Parathyroid adenoma (tissue), 2 donors: Measurements from ENCODE around the gene ACAD8.

Experiments
- H2AFZ ChIP-seq: fragments of 300-600 bp; sonication (generic); one replicate; pipeline ENCODE4 v1.7.0; 2017; ENCODE audit warnings: antibody characterized with exemption, mild to moderate bottlenecking
- H3K27ac ChIP-seq: fragments of 300-600 bp; sonication (generic); one replicate; pipeline ENCODE4 v1.7.0; 2017
- H3K27me3 ChIP-seq: fragments of 300-600 bp; sonication (generic); one replicate; pipeline ENCODE4 v1.7.0; 2017; ENCODE audit warnings: low read length; ENCODE audit not compliant: control insufficient read depth, insufficient read depth
- H3K36me3 ChIP-seq: fragments of 300-600 bp; sonication (generic); one replicate; pipeline ENCODE4 v1.7.0; 2017; ENCODE audit warnings: low read length; ENCODE audit not compliant: control insufficient read depth, insufficient read depth
- H3K4me1 ChIP-seq: fragments of 300-600 bp; sonication (generic); one replicate; pipeline ENCODE4 v1.7.0; 2017; ENCODE audit warnings: control low read depth
- H3K4me2 ChIP-seq: fragments of 300-600 bp; sonication (generic); one replicate; pipeline ENCODE4 v1.7.0; 2017; ENCODE audit warnings: low read length
- H3K4me3 ChIP-seq: fragments of 300-600 bp; sonication (generic); one replicate; pipeline ENCODE4 v1.7.0; 2017; ENCODE audit warnings: low read depth, low read length
- H3K79me2 ChIP-seq: fragments of 300-600 bp; sonication (generic); one replicate; pipeline ENCODE4 v1.7.0; 2017; ENCODE audit warnings: control low read depth
- H3K9ac ChIP-seq: fragments of 300-600 bp; sonication (generic); one replicate; pipeline ENCODE4 v1.7.0; 2017; ENCODE audit warnings: mild to moderate bottlenecking
- H3K9me3 ChIP-seq: fragments of 300-600 bp; sonication (generic); one replicate; pipeline ENCODE4 v1.7.0; 2017; ENCODE audit warnings: low read length; ENCODE audit not compliant: control insufficient read depth
- CTCF ChIP-seq: fragments of 300-600 bp; sonication (generic); IDR thresholded peaks from one replicate; pipeline ENCODE4 v1.7.0; 2017; ENCODE audit warnings: antibody characterized with exemption, mild to moderate bottlenecking
- donor health status: primary hyperparathyroidism.

Gene ACAD8

DNA sequence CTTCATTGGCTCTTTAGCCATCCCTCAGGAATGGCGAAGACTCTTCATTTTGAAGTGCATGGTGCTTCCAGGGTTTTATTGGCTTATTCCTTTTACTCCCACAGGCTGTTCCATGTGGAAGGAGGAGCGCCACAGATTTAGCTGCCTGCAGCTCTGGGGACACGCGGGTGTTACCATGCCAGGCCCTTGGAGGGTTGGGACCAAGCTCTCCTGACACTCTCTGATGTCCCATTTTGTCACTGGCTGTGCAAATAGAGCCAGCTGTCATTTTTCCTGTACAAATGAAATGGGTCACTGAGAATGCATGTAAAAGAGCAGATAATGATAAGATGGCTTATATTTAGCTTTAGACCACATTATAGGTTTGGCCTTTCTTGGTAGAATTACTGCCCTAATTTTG, 9.5 kb upstream of the ACAD8 start:
- Histone ChIP-seq H3K27ac (no peak overlapping the region), H3K27me3 (no peaks in the 10 kb centered on the region), H3K4me3 (no peak overlapping the region), H3K9ac (no peak overlapping the region), H3K4me2 (no peak overlapping the region), H3K79me2 (no peaks in the 10 kb centered on the region), H3K36me3 (no peaks in the 10 kb centered on the region), H2AFZ (no peak overlapping the region), H3K9me3 (no peaks in the 10 kb centered on the region), H3K4me1 (no peaks in the 10 kb centered on the region)
- TF ChIP-seq CTCF = no peak

DNA sequence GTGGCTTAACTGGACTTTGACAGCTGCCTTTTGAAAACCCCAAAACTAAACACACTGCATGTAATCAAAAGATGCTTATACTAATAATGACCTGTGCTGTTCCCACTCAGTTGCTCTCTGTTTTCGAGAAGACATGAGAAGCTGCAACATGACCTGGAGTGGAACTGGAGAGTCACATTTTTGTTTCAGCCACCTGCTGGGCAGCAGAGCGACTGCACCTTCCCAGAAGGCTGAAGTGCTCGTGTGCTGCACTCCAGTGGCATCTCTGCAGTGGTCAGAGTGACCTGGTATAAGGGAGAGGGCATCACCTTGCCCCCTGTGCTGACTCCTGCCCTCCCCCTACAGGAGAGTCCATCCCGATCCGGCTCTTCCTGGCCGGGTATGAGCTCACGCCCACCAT, 8.8 kb upstream of the ACAD8 start:
- H3K4me3 ChIP-seq = no peak overlapping the region
- no peak overlapping the region for H3K4me2 ChIP-seq
- no peaks in the 10 kb centered on the region for H3K4me1 ChIP-seq
- H3K36me3 ChIP-seq = no peaks in the 10 kb centered on the region
- no peaks in the 10 kb centered on the region for H3K27me3 ChIP-seq
- H3K79me2 ChIP-seq = no peaks in the 10 kb centered on the region
- H3K9me3 ChIP-seq = no peaks in the 10 kb centered on the region
- H3K9ac ChIP-seq = no peak overlapping the region
- peak; percentile 47 for TF ChIP-seq CTCF
- no peak overlapping the region for H2AFZ ChIP-seq
- H3K27ac ChIP-seq = no peak overlapping the region

DNA sequence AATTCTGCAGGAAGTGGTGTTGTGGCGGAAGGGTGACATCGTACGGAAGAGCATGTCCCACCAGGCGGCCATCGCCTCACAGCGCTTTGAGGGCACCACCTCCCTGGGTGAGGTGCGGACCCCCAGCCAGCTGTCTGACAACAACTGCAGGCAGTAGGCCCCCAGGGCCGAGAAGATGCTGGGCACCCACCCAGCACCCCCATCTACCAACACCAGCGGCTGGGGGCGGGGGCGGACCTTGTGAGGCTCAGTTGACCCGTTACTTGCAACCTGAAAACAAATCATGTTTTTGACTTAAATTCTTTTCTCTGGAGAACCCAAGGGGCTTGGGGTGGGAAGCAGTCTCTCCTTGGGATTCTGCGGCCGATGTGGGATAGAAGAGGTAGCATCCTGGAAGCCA, 7.9 kb upstream of the ACAD8 start:
- Histone ChIP-seq H2AFZ (no peak overlapping the region), H3K79me2 (no peaks in the 10 kb centered on the region), H3K9me3 (no peaks in the 10 kb centered on the region), H3K9ac (no peak overlapping the region), H3K4me2 (no peak overlapping the region), H3K4me1 (no peaks in the 10 kb centered on the region), H3K27ac (no peak overlapping the region), H3K4me3 (no peak overlapping the region), H3K36me3 (no peaks in the 10 kb centered on the region), H3K27me3 (no peaks in the 10 kb centered on the region)
- TF ChIP-seq CTCF = no peak

DNA sequence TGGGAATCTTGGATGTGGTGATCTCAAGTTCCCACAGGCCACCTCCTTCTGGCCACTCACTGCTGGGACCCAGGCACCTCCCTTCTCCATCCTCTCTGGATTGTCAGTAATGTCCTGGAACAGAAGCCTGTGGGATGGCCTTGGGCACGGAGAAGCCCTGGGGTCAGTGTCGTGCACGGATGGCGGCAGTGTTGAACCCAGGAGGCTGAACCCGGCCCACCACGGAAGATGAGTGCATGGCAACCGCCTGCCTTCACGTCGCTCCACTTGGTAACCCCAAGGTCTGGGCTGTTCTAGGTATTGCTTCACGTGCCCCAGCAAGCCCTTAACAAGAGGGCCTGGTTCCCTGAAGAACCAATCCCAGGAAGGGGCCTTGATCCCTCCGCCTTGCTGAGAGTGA, 7.3 kb upstream of the ACAD8 start:
- no peak for TF ChIP-seq CTCF
- H2AFZ ChIP-seq = no peak overlapping the region
- no peaks in the 10 kb centered on the region for H3K79me2 ChIP-seq
- no peaks in the 10 kb centered on the region for H3K36me3 ChIP-seq
- no peaks in the 10 kb centered on the region for H3K4me1 ChIP-seq
- no peak overlapping the region for H3K27ac ChIP-seq
- no peak overlapping the region for H3K4me2 ChIP-seq
- no peaks in the 10 kb centered on the region for H3K9me3 ChIP-seq
- no peaks in the 10 kb centered on the region for H3K27me3 ChIP-seq
- H3K4me3 ChIP-seq = no peak overlapping the region
- H3K9ac ChIP-seq = no peak overlapping the region

- H3K4me3 ChIP-seq = no peak overlapping the region
- no peaks in the 10 kb centered on the region for H3K36me3 ChIP-seq
- TF ChIP-seq CTCF = no peak
- H2AFZ ChIP-seq = no peak overlapping the region
- H3K9me3 ChIP-seq = no peaks in the 10 kb centered on the region
- no peaks in the 10 kb centered on the region for H3K4me1 ChIP-seq
- no peak overlapping the region for H3K9ac ChIP-seq
- H3K4me2 ChIP-seq = no peak overlapping the region
- no peaks in the 10 kb centered on the region for H3K27me3 ChIP-seq
- no peaks in the 10 kb centered on the region for H3K79me2 ChIP-seq
- no peak overlapping the region for H3K27ac ChIP-seq
These were observed 6.7 kb upstream of the ACAD8 start for GRCh38 chr11:134246678-134247077.
